HG03520 (cell line): ENCODE measurements around the gene NFIX.

Experiments used
- ATAC-seq: cut with Tn5 transposase; IDR thresholded peaks from one replicate; pipeline ENCODE4 v1.9.1; 2021; ENCODE audit warnings: mild to moderate bottlenecking, moderate library complexity; ENCODE audit not compliant: unreplicated experiment

Gene NFIX

DNA sequence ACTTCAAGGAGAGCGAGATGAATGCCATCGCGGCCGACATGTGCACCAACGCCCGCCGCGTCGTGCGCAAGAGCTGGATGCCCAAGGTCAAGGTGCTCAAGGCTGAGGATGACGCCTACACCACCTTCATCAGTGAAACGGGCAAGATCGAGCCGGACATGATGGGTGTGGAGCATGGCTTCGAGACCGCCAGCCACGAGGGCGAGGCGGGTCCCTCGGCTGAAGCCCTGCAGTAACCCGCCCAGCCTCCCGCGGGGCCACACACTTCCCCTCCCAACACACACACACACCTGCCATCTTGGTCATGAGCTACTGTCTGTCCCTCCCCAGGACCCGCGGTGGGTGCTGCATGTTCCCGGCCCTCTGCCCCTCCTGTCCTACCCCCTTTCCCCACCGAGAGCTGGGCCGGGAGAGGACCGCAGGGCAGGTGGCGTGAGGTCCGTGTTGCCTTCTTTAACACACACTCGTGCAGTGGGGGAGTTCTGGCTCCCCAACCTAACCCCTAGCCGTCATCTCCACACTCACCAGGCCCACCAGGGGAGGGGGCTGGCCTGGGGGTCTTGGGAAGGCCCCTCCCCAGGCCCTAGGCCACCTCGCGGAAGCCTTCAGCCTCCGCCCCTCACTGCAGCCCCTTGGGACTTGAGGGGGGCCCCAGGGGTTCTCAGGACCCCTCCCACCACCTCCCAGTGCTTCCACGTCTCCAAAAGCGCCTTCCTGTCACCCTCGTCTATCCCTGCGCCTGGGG lies 143.1 kb downstream of the NFIX start:
- no peak for ATAC-seq

DNA sequence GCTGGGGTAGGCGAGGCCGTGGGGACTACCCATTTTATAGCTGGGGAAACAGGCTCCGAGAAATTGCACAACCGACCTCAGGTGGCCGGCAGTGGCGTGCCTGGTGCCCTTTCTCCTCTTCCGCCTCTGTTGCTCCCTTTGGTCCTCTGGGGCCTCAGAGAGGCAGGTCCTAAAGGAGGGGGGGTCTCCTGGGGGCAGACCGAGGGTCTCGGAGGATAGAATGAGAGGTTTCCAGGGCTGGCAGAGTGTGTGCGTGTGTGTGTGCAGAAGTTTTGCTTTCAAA lies 143.6 kb downstream of the NFIX start:
- ATAC-seq: no peak

DNA sequence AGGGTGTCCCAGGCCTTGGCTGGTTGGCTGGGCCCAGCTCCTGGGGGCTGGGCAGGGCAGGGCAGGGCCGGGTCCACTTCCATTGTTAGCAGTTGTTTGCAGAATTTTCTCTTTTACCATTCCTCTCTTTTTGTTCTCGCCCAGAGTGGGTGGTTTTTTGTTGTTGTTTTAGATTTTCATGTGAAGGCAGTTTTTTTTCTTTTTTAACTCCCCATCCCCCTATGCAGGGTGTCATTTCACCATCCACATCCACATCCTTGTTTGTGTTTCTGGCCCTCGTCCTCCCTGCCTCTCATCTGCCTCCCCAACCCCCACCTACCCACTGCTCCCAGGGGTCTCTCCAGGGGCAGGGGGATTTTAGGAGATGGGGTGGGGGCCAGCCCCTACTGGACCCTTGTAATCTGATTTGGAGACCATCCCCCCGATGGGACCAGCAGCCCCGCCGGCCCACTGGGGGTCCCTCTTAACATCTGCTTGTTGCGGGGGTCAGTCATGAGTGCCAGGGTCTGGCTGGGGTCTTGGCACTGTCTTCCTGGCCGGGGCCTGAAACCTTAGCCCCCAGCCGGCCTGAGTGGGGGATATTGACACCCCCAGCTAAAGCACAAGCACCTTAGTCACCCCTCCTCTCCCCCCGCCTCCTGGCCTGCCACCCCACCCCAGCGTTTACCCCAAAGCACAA lies 144.5 kb downstream of the NFIX start:
- ATAC-seq: no peak

DNA sequence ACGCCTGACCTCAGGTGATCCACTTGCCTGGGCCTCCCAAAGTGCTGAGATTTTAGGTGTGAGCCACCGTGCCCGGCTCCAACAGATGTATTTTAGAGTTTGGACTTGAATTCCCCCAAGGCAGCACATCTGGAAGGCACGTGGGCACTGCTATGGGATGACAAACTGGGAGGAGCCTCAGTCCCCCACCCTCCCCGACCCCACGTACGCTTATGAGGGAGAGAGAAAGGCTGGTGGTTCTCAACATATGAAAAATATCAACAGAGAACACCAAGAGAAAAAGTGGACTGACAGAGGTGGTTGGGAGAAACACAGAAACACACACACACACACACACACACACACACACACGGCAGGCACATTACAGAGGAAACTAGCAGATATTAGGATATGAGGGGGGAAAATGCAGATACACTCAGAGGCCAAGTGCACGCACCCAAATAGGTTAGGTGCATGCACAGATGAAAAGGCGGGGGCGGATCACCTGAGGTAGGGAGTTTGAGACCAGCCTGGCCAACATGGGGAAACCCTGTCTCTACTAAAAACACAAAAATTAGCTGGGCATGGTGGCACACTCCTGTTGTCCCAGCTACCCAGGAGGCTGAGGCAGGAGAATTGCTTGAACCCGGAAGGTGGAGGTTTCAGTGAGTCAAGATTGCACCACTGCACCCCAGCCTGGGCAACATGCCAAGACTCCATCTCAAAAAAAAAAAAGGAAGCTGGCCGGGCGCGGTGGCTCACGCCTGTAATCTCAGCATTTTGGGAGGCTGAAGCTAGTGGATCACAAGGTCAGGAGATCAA lies 151.7 kb downstream of the NFIX start:
- ATAC-seq: no peak
